SW 1271 (cell line): ENCODE data around the gene ARL8A.
"Not testable (repeated sequence)": the region's sequence is repeated elsewhere in the genome, so short reads cannot be mapped to it uniquely, and the experiment has no call there.

ENCODE experiments used
- DNase-seq, 2 experiments: peaks; one replicate each; lab custom pipeline; 2025; lab: John Stamatoyannopoulos, UW

The ARL8A gene

DNA sequence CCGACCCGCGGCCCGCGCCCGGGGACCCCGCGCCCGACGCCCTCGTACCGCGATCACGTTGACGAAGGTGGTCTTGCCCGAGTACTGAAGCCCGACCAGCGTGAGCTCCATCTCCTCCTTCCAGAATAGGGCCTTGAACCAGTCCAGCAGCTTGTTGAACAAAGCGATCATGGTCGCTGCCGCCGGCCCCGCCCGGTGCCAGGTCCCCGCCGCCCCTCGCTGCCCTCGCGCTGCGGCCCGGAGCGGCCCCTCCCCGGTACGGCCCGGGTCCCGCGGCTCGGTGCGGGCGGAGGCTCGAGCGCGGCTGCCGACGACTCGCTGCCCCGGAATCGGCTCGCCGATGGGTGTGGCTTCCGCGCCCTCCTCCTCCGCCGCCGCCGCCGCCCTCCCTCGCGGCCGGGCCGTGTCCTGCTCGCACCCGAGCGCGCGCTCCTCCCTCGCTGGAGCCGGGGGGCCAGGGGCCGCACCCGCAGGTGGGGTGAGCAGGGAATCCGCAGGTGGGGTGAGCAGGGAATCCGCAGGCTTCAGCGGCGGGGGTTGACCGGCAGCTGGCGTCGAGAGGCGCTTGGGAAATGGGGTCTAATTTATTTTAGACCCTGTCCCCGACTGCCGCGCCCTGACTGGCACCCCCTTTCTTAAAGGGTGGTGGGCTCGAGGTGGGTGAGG is at the start of gene ARL8A:
ARL8A (minus strand) TSS at position 336 of the 666 bp plus-strand sequence; CDS start at position 171, 165 bp downstream.
- peak in 1 of 2 experiments; percentile 25 for DNase-seq

DNA sequence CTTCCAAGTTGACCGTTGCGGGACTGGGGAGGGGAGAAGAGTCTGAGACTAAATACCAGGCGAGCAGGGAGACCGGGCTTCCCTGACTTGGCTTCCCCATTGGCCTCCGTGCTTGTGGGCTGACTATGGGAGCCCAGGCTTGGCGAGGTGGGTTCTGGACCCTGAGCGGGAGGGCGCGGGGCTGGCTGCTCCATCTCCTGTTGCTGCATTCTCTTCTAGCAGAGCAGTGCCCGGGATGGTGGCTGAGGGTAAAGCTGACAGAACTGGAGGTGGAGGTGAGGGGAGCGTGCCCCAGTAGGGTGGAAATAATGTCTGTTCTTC is 49.8 kb upstream of the ARL8A start:
- no peak for DNase-seq

DNA sequence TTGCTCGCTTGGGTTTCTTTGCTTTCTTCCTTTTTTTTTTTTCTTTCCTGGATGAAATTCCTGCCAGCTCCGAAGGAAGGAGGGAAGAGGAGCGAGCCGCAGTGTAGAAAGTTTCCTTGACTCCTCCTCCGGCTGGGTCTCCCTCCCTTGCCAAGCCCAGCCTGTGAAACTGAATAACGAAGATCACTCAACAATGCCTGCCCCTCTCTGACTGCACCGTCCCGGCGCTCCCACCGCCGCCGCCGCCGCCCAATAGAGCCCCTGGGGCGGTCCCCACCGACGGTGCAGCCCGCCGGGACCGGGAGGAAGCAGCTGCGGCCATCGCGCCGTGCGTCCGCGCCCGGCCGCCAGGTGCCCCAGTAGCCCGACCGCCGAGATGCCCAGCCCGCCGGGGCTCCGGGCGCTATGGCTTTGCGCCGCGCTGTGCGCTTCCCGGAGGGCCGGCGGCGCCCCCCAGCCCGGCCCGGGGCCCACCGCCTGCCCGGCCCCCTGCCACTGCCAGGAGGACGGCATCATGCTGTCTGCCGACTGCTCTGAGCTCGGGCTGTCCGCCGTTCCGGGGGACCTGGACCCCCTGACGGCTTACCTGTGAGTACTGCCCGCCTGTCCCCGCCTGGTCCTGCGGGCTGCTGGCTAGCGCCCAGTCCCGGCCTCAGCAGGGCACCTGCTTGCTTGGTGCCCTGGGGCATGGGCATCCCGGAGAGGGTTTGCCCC is 49.2 kb upstream of the ARL8A start, which contains the start of gene LGR6:
LGR6 (plus strand) TSS at position 186 of the 714 bp plus-strand sequence; CDS start at position 377, 191 bp downstream.
- no peak for DNase-seq

DNA sequence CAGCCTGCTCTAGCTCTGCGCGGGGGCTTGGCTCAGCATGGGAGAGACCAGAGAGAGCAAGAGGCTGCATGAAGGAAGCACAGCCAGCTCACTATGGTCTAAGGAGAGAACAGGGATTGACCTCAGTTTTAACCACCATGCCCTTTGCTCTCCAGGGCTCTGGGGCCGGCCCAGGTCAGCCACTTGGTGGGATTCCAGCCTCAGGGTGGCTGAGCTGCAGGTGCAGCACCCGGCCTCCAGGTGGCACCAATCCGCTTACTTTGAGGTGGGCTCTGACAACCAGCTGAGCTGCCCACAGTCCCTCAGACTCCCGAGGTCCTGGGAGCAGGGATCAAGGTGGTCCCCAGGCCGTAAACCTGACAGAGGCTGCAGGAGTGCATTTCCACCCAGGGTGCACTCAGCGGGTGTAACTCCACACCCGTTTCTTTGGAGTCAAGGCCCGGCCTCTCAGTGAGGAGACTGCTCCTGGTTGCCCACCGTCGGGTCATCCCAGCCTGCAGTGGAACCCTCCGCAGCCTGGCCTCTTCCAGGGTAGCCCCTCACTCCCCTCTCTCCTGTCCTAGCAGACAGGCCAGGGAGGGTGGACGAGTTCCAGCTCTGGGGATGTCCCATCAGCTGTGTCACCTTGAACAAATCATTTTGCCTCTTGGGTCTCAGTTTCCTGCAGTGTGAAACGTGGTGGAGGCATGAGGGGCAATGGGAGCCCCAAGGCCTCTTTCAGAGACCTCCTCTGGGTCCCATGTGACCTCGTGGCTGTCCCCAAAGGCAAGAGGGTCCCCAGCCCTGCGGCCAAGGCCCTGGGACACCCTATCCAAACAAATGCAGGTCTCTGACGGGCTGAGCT is 48.5 kb upstream of the ARL8A start:
- DNase-seq, result peak; percentile 10 to 35

DNA sequence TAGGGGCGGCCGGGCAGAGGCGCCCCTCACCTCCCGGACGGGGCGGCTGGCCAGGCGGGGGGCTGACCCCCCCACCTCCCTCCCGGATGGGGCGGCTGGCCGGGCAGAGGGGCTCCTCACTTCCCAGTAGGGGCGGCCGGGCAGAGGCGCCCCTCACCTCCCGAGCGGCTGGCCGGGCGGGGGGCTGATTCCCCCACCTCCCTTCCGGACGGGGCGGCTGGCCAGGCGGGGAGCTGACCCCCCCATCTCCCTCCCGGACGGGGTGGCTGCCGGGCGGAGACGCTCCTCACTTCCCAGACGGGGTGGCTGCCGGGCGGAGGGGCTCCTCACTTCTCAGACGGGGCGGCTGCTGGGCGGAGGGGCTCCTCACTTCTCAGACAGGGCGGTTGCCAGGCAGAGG is 46.9 kb upstream of the ARL8A start:
- DNase-seq, result not testable (repeated sequence)

DNA sequence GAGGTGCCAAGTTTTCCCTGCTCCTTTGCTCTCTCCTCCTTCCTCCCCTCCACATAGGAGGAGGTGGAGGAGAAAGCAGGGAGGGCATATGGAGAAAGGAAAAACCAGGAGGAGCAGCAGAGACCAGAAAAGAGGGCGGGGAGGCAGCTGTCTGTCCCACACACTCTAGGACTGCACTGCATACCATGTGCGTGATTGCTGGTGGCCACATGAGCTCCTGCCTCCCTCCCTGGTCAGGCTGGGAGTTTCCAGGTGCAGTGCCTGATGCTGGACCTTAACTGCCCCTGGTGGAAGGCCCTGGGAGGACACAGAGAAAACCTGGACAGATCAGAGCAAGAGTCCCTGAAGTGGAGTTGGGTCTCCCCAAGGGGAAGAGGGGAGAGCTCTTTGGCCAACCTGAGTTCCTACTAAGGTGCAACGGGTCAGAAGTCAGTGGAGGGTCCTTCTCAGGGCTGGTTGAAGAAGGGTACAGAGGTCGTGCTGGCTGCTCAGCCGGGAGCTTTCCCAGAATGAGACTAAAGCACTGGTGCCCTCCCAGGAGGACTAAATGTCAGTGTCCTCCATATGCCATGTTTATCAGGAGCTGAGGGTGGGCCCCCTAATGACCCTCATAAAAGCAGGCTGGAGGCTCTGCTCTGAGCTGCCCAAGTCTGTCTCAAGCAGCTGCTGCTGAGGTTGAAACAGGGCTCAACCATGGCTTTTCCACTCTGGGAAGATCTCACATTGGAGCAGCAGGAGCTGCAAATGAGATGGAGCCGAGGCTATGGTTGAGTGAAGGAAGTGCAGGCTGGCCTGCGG is 45.6 kb upstream of the ARL8A start:
- no peak for DNase-seq

DNA sequence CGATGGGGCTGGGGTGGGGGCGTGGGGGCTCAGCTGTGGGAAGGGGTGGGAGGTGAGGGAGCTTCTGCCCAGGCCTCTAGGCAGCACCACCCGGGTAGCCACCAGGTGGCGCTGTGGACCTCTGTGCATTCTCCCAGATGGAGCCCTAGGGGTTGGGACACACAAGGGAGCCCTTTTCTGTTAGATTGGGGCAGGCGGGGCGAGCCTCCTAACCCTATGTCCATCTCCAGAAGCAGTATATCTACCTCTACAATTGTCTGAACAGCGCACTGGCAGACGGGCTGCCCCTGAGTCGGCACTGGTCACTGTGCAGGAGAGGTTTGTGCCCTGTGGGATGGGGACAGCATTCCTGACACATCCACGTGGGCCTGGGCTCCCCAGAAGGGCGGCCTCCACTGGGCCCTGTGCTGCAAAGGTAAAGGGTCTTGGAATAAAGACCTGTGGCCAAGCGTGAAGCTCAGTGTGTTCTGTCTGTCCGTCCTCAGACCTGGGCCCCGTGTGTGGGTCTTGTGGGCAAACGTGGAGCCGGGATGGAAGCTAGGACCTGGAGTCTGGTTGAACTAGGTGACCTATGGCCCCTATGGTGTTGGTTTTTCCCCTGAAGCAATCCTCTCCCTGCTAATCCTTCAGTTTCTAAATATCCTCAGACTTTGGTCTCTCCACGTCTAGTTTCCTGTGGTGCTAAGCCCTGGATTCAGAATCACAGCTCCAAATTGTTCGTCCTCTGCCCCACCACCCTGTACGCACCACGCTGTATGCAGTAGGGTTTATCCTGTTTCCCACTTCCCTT is 44.7 kb upstream of the ARL8A start:
- peak in 1 of 2 experiments; percentile 16 for DNase-seq

DNA sequence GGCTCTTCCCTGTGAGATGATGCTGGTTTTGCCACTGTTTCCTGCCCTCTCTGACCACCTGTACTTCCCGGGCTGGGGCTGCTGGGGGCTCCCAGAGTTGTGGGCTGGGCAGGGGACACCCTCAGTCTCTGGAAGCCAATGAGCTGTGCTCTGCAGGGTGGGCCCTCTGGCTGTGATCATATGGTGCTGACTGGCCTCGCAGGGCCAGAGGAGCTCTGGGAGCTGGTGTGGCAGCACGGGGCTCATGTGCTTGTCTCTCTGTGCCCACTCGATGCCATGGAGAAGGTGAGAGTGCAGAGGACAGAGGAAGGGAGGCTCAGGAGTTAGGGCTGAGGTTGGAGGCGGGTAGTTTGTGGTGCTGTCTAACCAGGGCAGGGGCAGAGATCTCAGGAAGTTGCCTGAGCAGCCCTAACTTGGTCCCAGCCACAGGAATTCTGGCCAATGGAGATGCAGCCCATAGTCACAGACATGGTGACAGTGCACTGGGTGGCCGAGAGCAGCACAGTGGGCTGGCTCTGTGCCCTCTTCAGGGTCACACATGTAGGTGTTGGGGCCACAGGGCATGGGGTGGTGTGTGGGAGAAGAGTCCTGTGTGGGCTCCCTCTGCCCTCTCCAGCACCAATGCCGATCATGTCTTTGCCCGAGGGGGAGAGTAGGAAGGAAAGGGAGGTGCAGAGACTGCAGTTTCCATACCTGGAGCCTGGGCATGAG is 43.3 kb upstream of the ARL8A start:
- DNase-seq, result no peak

DNA sequence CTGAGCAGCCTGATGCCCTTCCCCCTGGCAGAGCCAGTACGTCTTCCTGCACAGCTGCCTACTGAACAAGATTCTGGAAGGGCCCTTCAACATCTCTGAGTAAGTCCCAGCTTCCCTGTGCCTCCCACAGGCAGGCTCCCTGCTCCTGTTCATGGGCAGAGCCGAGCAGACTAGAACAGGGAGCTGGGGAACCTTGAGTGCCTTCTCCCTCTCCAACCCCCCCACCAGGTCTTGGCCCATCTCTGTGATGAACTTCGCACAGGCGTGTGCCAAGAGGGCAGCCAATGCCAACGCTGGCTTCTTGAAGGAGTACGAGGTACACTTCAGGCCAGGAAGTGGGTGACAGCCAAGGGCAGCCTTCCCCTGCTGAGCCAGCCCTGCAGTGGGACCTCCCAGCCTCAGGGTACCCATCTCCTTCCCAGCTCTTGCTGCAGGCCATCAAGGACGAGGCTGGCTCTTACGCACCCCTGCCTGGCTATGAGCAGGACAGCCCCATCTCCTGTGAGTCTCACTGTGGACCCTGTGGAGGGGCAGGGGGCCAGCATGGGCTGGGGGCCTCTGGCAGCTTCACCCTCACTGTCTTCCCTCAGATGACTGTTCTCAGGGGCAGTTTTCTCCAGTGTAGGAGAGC is 42.6 kb upstream of the ARL8A start:
- no peak for DNase-seq

DNA sequence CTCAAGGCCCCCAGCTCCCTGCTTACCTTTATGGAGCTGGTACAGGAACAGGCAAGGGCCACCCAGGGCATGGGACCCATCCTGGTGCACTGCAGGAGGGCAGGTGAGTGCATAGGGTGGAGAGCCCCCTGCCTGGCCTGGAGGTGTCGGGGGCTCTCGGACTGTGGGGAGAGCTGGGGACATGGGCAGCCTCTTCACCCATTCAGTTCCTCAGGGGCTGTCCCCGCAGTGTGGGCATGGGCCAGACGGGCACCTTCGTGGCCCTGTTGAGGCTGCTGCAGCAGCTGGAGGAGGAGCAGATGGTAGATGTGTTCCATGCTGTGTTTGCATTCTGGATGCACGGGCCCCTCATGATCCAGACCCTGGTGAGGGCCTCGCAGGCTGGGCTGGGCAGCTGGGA is 41.8 kb upstream of the ARL8A start:
- no peak for DNase-seq

DNA sequence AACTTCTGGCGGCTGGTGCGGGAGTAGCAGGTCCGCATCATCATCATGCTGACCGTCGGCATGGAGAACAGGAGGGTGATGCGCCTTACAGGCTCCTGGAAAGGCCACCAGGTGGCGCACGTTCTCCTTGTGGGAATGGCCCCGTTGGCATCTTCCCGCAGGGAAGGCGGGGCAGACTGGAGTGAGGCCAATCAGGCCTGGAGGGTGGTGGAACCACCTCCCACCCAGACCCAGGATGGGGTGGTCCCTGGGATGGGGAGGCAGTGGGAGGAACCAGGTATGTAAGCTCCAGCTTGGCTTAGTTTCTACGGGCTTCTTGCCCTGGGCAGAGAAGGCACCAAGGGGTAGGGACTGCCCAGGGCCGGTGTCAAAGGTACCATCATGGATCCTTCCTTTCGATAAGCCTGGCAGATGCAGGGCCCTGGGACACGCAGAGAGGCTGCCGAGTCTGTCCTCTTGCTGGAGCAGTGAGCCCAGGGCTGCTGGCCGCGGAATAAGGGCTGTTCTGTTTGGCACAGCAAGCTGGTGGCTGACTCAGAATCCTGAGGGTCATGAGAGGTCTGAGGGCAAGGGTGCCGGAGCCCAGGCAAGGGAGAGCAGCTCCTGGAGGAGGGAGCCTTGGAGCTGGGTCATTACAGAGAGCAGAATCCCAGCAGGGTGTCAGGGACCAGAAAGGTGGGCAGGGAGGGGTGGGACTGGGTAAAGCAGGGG is 40.4 kb upstream of the ARL8A start:
- peak; percentile 33 to 72 for DNase-seq

DNA sequence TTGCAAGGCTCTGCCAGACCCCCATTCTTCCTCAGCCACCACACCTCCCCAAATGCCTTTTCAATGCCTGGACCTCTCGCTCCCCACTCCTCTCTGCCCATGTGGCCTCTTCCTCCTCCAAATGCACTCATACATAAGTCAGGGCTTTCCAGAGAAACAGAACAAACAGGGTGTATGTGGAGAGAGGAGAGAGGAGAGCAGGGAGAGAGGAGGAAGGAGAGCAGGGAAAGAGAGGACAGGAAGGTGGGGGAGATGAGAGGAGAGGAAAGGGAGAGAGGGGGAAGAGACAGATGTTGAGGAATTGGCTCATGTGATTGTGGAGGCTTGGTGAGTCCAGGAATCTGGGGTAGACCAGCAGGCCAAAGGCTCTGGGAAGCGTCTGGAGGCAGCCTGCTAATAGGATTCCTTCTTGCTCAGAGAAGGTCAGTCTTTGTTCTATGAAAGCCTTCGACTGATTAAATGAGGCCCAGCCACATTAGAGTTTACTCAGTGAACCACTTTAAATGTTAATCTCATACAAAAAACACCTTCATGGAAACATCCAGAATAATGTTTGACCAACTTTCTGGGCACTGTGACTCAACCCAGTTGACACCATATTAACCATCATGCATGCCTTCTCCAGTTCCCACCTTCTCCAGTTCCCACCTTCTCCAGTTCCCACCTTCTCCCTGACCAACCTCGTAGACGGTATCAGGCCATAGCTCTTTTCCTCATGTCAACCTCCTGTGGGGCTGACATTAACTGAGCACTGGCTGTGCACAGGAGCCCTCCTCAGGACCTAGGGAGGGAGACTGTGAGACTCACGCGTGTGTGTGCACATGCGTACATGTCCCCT is 37.7 kb upstream of the ARL8A start:
- no peak for DNase-seq

DNA sequence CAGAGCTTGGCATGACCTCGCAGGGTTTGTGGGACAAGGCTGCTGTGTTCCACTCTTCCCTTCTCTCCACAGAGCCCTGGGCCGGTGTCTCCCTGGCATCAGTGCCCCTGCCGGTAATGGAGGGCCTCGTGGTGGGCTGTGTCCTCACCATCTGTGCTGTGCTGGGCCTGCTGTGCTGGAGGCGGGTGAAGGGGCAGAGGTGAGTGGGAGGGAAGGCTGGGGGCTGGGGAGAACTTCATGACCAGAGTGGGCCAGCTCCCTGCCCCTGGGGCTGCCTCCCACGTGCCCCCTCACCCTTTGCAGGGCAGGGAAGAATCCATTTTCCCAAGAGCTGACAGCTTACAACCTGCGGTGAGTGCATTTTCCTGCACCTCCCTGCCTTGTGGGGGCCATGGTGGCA is 37.0 kb upstream of the ARL8A start:
- no peak for DNase-seq

DNA sequence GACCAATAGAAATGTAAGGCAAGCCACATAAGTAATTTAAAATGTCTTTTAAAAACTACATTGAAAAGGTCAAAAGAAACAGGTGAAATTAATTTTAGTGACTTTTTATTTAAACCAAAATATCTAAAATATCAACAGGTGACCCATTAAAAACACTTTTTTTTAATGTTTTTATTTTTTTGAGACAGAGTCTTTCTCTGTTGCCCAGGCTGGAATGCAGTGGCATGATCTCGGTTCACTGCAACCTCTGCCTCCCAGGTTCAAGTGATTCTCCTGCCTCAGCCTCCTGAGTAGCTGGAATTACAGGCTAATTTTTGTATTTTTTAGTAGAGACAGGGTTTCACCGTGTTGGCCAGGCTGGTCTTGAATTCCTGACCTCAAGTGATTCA is 36.2 kb upstream of the ARL8A start:
- DNase-seq, result not testable (repeated sequence)

DNA sequence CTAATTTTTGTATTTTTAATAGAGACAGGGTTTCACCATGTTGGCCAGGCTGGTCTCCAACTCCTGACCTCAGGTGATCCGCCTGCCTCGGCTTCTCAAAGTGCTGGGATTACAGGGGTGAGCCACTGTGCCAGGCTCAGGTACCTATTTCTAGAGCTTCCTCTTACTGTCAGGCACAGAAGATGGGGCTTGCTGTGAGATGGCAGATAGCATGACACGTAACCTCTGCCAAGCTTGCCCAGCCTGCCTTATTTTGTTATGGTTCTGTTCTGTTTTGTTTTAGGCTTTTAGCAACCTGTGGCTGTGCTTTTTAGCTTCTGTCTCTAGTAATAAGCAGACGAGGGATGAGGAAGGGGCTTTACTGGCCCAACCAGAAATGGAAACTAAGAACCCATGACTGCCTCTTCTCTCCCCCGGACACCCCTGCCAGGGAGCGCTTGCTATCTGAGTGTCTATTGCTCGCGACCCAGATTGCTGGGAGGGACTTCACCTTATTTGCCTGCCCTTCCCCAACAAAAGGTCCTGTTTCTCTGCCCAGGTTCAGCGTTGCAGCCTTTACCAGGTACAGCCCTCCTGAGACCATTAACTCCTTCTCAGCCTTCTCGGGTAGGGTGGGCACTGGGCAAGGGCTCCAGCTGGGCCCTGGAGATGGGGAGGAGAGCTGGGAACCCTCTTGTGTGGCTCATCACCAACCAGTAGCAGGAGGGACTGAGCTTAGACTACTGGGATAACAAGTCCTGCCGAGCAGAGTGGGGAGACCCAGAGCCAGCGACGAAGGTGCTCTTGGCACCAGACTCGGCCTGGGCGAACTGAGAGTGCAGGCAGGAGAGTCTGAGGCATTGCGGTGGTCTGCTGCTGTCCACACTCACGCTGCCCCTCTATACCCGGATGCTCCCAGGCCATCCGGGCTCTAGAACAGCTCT is 35.6 kb upstream of the ARL8A start:
- no peak for DNase-seq

DNA sequence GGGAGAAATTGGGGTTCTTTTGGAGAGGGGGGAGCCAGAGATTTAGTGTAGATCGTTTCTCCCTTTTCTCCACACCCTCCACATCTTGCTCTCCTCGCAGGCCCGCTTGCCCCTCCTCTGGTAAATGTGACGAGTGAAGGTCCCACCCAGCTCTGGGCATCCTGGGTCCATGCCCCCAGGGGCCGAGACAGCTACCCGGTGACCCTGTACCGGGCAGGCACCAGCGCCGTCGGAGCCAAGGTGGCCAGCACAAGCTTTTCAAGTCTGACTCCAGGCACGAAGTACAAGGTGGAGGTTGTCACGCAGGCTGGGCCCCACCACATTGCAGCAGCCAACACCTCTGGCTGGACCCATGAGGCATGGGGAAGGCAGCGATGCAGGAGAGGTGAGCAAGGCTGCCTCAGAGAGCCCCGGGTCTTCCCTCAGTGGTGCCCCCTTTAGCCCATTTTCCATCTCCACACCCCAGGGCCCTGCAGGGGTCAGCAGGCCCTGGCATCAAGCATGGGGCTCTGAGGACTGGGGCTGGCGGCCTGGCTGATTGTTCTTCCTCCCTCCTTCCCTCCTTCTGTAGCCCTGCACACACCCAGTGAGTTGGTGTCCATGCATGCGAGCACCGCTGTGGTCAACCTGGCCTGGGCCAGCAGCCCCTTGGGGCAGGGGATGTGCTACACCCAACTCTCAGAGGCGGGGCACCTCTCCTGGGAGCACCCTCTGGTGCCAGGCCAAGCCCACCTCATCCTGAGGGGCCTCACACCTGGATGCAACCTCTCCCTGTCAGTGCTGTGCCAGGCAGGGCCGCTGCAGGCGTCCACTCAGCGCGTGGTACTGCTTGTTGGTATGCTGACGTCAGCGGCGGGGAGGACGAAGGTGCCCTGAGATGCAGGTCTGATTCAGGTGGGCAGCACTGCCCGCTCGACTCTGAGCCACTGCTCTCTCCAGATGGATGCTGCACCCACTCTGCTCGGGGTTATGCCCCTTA is 32.7 kb upstream of the ARL8A start:
- DNase-seq, result no peak
